ENCODE results near the gene NDUFS2. TPM values are rescaled to one million over a fixed set of nuclear protein-coding genes. Genes with fewer than 3 reads are reported as not detected.

Gene NDUFS2
- total RNA-seq, 1 experiment from 2014 or later, result 94.9 TPM

DNA sequence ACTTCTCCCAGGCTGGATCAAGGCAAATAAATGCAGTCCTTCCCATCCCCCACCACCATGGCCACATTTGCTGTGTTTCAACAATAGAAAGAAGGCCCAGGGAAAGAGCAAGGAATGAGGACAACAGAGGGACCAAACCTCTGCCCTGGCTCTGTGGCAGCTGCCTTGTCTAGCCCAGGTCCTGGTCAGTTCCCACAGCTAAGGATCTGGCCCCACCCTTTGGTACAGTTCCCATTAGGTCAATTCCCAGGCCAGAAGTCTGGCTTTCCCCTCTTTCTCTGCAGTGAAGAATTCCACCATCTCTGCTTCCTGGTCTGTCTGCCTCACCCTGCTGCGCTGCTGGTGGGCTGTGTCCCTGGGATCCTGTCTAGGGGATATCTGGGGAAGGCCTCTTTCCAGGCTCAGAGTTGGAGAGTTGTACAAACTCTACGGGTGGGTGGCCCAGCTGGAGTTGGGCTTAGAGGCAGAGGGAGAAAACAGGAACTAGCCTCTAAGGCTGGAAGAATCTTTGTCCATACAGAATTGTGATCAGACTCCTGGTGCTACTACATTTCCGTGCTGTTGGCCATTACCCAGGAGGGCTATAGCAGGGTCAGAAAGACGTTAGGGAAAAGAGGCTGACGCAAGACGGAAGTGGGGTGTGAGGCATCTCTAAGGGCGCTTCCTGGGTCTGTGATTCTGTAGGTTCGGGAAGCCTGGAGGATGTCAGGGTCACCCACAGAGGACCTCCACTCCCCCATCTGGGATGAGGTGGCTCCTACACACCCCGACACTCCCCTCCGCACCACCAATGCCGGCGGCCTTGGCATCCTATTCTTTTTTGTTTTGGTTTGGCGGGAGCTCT lies 953 bp upstream of the NDUFS2 start:
- ChIA-PET POLR2A (interaction anchor here (0.6 to 2.0 kb wide), 4 partner anchors 18 to 143 kb away, joined by 3 to 11 read pairs (median 3); partner anchors contain the start of gene TOMM40L), CTCF (interaction anchor here (0.5 to 0.7 kb wide), 3 partner anchors 28 to 181 kb away, joined by 3 read pairs; no protein-coding TSS in a partner anchor)
- no TSS peak for BruUV-seq (replicated peaks)
- Histone ChIP-seq H3K36me3 (ENCODE audit: control insufficient read depth, insufficient read depth, low read length) (peaks cover 2% of the 10 kb centered on the region), H3K4me1 (ENCODE audit: control insufficient read depth, insufficient read depth, low read length) (peaks cover 38% of the 10 kb centered on the region), H3K27me3 (ENCODE audit: control insufficient read depth, insufficient read depth, low read length) (no peaks in the 10 kb centered on the region), H3K27ac (ENCODE audit: low read length) (peak overlapping the region; percentile 96), H3K9me3 (ENCODE audit: control insufficient read depth, insufficient read depth, low read depth, low read length) (no peaks in the 10 kb centered on the region), H3K4me3 (ENCODE audit: low read depth in 2 of 2, low read length in 2 of 2) (peak overlapping the region; percentile 72 to 98)
- no peak for DNase-seq (ENCODE audit: low read depth, low spot score)
- intact Hi-C loops (cut with micrococcal nuclease; ENCODE audit: unreplicated experiment), result no loop called here
- TF ChIP-seq, protein P1, sequence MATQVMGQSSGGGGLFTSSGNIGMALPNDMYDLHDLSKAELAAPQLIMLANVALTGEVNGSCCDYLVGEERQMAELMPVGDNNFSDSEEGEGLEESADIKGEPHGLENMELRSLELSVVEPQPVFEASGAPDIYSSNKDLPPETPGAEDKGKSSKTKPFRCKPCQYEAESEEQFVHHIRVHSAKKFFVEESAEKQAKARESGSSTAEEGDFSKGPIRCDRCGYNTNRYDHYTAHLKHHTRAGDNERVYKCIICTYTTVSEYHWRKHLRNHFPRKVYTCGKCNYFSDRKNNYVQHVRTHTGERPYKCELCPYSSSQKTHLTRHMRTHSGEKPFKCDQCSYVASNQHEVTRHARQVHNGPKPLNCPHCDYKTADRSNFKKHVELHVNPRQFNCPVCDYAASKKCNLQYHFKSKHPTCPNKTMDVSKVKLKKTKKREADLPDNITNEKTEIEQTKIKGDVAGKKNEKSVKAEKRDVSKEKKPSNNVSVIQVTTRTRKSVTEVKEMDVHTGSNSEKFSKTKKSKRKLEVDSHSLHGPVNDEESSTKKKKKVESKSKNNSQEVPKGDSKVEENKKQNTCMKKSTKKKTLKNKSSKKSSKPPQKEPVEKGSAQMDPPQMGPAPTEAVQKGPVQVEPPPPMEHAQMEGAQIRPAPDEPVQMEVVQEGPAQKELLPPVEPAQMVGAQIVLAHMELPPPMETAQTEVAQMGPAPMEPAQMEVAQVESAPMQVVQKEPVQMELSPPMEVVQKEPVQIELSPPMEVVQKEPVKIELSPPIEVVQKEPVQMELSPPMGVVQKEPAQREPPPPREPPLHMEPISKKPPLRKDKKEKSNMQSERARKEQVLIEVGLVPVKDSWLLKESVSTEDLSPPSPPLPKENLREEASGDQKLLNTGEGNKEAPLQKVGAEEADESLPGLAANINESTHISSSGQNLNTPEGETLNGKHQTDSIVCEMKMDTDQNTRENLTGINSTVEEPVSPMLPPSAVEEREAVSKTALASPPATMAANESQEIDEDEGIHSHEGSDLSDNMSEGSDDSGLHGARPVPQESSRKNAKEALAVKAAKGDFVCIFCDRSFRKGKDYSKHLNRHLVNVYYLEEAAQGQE (IDR thresholded peaks at IDR 0.05; ENCODE audit: insufficient read depth in 1 of 2, low read depth in 2 of 2, low read length in 1 of 2), result no peak
- TF ChIP-seq POLR2AphosphoS5 (IDR thresholded peaks at IDR 0.05; ENCODE audit: low read depth, low read length), result no peak
- no peak for TF ChIP-seq SIN3A (IDR thresholded peaks at IDR 0.05; ENCODE audit: borderline replicate concordance, insufficient read depth, low read depth, low read length)
- TF ChIP-seq, protein P2, sequence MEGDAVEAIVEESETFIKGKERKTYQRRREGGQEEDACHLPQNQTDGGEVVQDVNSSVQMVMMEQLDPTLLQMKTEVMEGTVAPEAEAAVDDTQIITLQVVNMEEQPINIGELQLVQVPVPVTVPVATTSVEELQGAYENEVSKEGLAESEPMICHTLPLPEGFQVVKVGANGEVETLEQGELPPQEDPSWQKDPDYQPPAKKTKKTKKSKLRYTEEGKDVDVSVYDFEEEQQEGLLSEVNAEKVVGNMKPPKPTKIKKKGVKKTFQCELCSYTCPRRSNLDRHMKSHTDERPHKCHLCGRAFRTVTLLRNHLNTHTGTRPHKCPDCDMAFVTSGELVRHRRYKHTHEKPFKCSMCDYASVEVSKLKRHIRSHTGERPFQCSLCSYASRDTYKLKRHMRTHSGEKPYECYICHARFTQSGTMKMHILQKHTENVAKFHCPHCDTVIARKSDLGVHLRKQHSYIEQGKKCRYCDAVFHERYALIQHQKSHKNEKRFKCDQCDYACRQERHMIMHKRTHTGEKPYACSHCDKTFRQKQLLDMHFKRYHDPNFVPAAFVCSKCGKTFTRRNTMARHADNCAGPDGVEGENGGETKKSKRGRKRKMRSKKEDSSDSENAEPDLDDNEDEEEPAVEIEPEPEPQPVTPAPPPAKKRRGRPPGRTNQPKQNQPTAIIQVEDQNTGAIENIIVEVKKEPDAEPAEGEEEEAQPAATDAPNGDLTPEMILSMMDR (IDR thresholded peaks at IDR 0.05), result no peak
- TF ChIP-seq TCF7L2 (IDR thresholded peaks at IDR 0.05; ENCODE audit: low read depth, low read length), result no peak
- no peak; the same call in 1 of the 2 replicates for ATAC-seq
- in situ Hi-C loops (cut with HindIII; ENCODE audit: low pct_unique_long_range_greater_than_20kb, low sequenced_read_pairs), result loop anchor here (25.0 kb wide), 1 partner anchor 186 kb away; no protein-coding TSS in a partner anchor

DNA sequence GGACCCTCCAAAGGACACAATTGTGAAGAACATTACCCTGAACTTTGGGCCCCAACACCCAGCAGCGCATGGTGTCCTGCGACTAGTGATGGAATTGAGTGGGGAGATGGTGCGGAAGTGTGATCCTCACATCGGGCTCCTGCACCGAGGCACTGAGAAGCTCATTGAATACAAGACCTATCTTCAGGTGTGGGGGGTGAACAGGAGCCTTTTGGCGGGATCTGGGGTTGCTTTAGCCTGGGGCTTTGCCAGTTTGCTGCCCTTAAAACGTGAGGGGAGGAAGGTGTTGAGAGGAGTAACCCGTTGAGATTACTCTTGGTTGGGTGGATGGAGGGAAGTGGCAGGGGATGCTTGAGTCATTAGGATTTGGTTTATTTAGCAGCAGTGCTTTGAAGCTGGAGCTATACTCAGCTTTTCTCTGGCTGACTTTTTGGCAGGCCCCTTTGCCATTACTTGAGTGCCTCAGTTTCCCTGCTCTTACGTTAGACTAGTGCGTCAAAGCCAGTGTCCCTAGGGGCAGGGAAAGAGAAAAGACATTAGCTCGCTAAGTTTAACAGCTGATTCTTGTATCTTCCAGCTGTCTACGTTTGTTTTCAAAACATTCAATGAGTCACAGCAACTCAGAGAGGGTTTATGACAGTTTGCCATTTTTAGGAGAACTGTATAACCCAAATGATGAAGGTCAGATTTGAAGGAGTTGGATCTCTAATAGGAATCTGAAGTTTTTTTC lies 4.4 kb downstream of the NDUFS2 start:
- H3K9me3 ChIP-seq (ENCODE audit: control insufficient read depth, insufficient read depth, low read depth, low read length), result no peaks in the 10 kb centered on the region
- no peak for DNase-seq (ENCODE audit: low read depth, low spot score)
- TF ChIP-seq, protein P2 (IDR thresholded peaks at IDR 0.05), result no peak
- TF ChIP-seq, protein P1 (IDR thresholded peaks at IDR 0.05; ENCODE audit: insufficient read depth in 1 of 2, low read depth in 2 of 2, low read length in 1 of 2), result no peak
- TF ChIP-seq TCF7L2 (IDR thresholded peaks at IDR 0.05; ENCODE audit: low read depth, low read length), result no peak
- no peak for TF ChIP-seq POLR2AphosphoS5 (IDR thresholded peaks at IDR 0.05; ENCODE audit: low read depth, low read length)
- TF ChIP-seq SIN3A (IDR thresholded peaks at IDR 0.05; ENCODE audit: borderline replicate concordance, insufficient read depth, low read depth, low read length), result no peak
- CTCF ChIA-PET, result no interaction called here
- H3K27ac ChIP-seq (ENCODE audit: low read length), result no peak overlapping the region
- no peak overlapping the region for H3K4me3 ChIP-seq (ENCODE audit: low read depth in 2 of 2, low read length in 2 of 2)
- H3K36me3 ChIP-seq (ENCODE audit: control insufficient read depth, insufficient read depth, low read length), result peaks cover 26% of the 10 kb centered on the region
- intact Hi-C loops (cut with micrococcal nuclease; ENCODE audit: unreplicated experiment), result no loop called here
- ATAC-seq, result no peak
- BruUV-seq (replicated peaks), result no TSS peak
- in situ Hi-C loops (cut with HindIII; ENCODE audit: low pct_unique_long_range_greater_than_20kb, low sequenced_read_pairs), result loop anchor here (25.0 kb wide), 1 partner anchor 181 kb away; no protein-coding TSS in a partner anchor
- POLR2A ChIA-PET, result interaction anchor here (0.6 to 1.0 kb wide), 2 partner anchors 19 to 167 kb away, joined by 5 to 10 read pairs; partner anchors contain the start of gene TOMM40L
- no peaks in the 10 kb centered on the region for H3K27me3 ChIP-seq (ENCODE audit: control insufficient read depth, insufficient read depth, low read length)
- H3K4me1 ChIP-seq (ENCODE audit: control insufficient read depth, insufficient read depth, low read length), result peaks cover 2% of the 10 kb centered on the region
